Renal cortical epithelial cell (primary cell): Measurements from ENCODE around the gene MGST1. TPM values are rescaled to one million over a fixed set of nuclear protein-coding genes. Genes with fewer than 3 reads are reported as not detected.

Experiments used
- DNase-seq: peaks from one replicate; pipeline ENCODE4 v3.0.0-alpha.2; 2011; ENCODE audit warnings: low read depth
- total RNA-seq: library from RNA; depleted of rRNA; stranded (reverse); fragments of >200 nt; gene quantifications from 2 replicates; pipeline ENCODE4 v1.2.3, GENCODE V29; 2014

MGST1 gene, protein sequence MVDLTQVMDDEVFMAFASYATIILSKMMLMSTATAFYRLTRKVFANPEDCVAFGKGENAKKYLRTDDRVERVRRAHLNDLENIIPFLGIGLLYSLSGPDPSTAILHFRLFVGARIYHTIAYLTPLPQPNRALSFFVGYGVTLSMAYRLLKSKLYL
- total RNA-seq, result 44.3 and 65.5 TPM in 2 replicates

GRCh38 chr12:16347391-16348298 lies at the start of gene MGST1:
MGST1 (plus strand) TSS chr12:16347645; CDS start chr12:16354253, 6,608 bp downstream.
- DNase-seq, result peak; percentile 56

- no peak for DNase-seq
Measured at GRCh38 chr12:16299403-16299802, 48.0 kb upstream of the MGST1 start.

DNA sequence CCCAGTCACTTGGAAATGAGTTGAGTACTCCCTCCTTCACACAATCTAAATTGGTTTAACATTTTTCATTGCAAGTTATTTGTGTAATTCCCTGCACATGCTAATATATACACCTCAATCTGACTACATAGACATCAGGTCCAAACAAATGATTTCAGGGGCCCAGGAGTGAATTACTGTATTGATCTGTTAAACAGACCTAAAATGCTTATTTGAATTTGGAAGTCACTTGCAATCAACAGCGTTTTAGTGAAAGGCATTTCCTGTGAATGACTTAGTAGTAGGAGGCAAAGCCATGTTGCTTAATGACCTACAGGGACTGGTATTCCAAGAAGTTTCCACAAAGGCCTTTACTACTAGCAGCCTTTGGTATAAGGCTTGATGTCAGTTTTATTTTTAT lies 47.3 kb upstream of the MGST1 start:
- DNase-seq, result no peak

- DNase-seq, result no peak
Measured at GRCh38 chr12:16300736-16301135, 46.7 kb upstream of the MGST1 start.

GRCh38 chr12:16303939-16304338 lies 43.5 kb upstream of the MGST1 start:
- DNase-seq, result no peak

DNA sequence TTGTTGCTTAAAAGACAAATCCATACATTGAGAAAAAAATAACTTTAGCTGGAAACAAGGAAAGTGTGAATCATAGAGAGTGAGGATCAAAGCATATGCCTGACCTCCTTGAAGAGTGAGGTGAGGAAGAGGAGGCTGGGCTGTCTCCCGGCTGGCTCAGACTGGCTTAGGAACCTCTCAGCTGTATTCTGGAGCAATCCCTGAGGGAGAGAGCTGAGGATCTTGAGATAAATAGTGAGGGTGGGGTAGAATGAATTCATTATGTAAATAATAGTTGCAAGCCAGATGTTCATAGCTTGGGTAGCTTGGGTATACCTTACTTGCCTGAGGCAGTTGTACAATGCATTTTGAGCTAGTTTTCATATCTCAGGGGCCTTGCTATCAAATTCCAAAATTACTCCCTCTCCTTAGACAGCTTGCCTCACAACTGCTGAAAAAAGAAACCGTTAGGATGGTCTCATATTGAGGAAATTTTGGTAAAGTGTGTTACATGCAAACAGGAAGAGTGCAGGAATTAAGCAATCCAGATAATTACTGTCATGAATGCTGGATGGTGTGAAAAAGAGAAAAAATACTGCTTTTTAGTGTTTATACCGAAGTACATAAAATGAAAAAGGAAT lies 39.5 kb upstream of the MGST1 start:
- DNase-seq, result no peak

DNA sequence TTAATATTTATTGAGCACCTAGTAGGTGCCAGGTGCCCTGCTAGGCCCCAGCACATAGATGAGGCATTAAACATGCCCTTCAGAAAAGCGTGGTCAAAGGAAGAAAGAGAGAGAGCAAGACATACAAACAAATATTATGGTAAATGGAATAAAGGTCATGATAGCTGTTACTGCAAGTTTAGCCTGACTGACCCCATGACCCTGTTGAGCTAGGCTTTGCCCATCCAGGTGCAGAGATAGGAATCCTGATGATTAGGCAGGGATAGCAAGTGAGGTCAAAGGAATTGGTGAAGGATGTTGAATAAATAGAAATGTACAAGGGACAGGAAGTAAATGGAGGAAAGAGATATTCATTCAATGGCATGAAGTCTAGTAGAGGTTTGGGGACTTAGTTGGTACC lies 36.5 kb upstream of the MGST1 start:
- DNase-seq, result no peak

GRCh38 chr12:16323010-16323409 lies 24.4 kb upstream of the MGST1 start:
- no peak for DNase-seq

- DNase-seq, result no peak
Measured at GRCh38 chr12:16323638-16324037, 23.8 kb upstream of the MGST1 start.

DNA sequence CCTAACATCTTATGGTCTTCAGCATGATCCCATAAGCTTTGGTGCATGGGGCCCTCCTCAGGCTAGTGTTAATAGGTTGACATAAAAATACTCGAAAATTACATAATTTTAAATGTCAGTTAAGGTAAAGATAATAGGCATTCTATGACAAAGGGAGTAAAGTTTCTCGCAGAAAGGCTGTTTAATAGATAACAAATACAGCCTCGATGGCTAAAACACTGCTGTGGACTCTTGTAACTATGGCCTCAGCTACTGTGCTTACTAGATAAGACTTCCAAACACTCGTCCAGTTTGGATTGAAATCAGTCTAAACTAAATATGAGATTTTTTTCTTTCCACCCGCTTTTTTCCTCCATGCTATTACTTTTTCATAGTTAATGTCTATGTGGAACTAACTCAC lies 23.2 kb upstream of the MGST1 start:
- no peak for DNase-seq

DNA sequence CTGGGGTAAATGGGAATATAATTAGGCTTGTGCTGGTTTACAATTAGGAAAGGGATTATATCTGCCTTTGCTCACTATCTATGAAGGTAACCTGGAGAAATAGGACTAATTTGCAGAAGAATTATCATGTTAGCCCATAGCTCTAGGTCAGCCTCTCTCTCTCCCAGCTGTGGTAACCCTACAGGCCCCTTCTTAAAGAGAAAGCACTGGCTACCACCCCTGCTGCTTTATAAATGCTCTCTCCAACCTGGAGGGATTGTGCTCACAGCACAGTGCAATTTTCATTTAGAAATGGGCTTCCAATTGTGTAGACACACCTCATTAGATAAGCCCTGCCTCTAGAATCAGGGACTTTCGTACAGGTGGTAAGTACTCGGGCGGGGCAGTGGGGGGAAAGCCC lies 22.7 kb upstream of the MGST1 start:
- no peak for DNase-seq

DNA sequence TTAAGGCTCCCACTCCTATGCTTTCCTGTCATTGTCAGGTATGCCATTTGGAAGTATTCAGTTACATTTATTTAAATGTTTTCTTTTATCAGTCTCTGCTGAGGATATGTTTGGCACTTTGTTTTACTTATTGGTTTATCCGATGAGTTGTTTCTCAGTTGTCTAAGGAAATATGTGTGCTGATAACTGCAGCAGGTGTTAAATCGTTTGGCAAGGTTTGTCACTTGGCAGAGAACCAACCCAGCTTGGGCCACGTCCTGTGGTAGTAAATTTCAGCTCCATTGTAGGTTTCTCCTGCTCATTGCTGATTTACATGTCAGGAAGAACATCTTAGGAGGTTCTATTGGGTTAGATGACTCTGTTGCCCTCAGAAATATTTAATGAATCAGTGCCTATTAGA lies 22.0 kb upstream of the MGST1 start:
- no peak for DNase-seq

- DNase-seq, result no peak
Measured at GRCh38 chr12:16327963-16328362, 19.5 kb upstream of the MGST1 start.

DNA sequence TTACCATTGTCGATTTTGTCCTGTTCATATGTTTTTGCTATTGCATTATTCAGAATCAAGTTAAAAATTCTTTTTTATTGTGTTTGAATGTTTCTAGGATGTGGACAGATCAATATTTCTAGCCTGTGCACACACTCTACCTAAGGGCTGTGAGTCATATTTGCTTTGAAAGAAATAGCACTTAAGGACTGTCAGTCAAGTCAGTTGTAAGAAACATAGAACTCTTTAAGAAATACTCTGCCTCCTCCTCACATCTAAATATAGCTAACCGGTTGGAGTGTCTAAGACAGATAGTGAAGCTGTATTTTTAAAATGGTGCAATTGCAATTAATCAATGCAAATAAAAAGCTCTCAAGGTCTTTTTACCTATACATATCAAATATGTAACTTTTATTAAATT lies 17.9 kb upstream of the MGST1 start:
- peak; percentile 18 for DNase-seq

GRCh38 chr12:16330560-16330959 lies 16.9 kb upstream of the MGST1 start:
- DNase-seq, result no peak

DNA sequence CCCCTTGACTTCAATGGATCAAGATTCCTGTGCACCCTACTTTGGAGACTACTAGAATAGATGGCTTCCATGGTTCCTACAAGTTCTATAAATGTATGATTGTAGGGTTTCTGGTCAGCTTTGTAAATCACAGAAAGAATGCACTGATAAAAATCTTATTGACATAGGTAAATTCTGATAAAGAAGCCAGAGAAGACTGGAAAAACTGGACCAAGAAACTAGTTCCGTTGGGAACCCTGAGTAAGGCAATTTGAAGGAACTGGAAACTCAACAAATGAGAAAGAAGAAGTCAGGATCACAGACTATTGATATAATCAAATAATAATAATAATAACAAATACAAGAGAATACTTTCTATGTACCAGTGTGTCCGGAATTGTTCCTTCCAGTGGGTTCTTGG lies 15.4 kb upstream of the MGST1 start:
- DNase-seq, result no peak

DNA sequence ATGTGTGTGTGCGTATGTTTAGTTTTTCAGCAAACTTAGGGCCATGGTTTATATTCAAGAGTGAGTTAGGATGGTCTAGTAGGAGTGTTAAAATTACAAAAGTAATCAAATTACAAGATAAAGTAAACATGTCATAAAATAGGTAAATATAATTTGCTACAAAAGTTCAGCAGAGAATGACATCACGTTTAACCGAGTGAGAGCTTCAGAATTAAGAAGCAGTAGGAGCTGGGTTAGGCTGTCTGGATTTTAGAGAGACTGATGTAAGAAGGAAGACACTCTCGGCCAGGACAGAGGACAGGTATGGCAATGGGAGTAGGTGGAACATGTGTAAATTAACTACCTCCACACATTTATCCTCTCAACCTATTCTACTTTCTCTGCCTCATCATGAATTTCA lies 11.6 kb upstream of the MGST1 start:
- DNase-seq, result no peak

GRCh38 chr12:16344269-16344668 lies 3.2 kb upstream of the MGST1 start:
- DNase-seq, result no peak

- no peak for DNase-seq
Measured at GRCh38 chr12:16345105-16345504, 2.3 kb upstream of the MGST1 start.

- DNase-seq, result no peak
Measured at GRCh38 chr12:16346958-16347357, 487 bp upstream of the MGST1 start.

DNA sequence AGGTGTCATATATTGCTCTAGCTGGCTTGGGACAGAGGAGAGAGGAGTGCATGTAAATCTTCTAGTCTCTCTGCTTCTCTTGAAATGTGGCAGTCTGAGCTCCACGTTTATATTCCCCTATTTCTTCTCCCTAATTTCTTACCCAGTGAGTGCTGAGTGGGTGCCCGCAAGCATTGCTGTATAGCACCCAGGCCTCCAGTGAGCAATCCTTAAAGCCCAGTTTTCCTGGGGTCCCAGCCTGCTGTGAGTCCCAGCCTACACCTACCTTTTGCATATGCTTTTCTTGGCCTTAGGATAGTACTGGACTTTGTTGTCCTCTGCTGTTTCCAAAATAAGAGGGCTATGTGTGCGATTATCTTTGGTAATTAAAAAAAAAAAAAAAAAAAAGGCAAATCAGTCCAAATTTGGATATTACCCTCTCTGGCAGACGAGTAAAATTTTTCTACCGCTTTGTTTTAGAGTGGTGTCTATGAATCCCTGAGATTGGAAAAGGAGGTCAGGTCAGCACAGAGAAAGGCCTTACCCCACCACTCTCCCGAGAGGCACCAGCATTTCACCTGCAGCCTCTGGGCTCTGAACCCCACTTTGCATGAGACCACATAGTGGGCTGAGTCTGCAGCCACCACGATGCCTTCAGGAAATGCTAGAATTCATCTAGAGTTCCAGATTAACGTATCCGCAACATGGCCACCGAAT lies 1.1 kb downstream of the MGST1 start:
- DNase-seq, result no peak

DNA sequence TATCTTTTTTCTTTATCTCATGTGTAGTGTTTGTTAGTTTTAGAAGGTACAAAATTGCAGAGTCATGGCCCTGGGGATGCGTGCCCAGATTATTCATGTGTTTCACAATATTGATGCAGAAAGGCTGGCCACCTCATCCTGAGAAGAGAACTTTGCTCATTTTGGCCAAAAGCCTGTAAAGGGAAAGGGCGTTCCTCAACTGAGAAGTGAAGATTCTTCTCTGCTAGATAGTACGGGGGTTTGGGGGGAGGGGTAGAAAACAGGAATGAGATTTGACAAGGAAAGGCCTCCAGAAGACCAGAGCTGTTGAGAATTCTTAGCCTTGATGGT lies 1.7 kb downstream of the MGST1 start:
- peak; percentile 81 for DNase-seq

GRCh38 chr12:16350682-16351081 lies 3.2 kb downstream of the MGST1 start:
- DNase-seq, result peak; percentile 98
